Measurements from ENCODE around the gene ADGRB3. TPM values are rescaled to one million over a fixed set of nuclear protein-coding genes. Genes with fewer than 3 reads are reported as not detected.
A peak's percentile ranks its signal among the peaks of the same experiment; 100 is the strongest.

Gene ADGRB3
- total RNA-seq, 1 donor from 2014 or later = 6.7 TPM

DNA sequence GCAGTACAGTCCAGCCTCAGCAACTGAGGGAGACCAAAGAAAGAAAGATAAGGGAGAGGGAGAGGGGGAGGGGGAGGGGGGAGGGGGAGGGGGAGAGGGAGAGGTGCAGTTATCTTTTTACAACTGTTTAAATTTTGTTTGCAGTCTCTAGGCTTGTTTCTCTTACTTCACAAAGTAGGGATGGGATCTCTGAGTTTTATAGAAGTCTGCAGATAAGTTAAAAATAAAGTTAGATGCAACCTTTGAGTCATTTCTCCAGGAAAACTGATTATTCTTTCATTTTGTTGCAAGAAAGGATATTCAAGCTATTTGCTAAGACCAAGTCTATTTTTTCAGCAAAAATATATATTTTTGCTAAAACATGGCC lies 487.3 kb downstream of the ADGRB3 start:
- no peak for DNase-seq (ENCODE audit: low spot score)

DNA sequence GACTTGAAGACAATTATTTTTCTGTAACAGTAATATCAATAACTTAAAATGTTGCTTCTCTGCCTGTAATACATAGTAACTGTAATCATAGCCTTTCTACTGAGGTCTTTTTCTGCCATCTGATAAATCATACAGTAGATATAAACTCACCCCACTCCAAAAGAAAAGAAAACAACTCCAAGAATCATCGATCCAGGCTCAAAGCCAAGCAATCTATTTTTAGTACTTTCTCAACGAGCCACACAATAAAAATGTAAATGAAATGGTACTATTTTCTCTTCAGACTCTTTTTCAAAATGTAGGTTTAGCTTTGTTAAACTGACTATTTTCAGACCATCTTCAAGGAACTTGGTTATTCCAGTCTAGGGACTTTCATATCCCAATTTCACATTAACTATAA lies 493.3 kb downstream of the ADGRB3 start:
- DNase-seq (ENCODE audit: low spot score) = no peak

DNA sequence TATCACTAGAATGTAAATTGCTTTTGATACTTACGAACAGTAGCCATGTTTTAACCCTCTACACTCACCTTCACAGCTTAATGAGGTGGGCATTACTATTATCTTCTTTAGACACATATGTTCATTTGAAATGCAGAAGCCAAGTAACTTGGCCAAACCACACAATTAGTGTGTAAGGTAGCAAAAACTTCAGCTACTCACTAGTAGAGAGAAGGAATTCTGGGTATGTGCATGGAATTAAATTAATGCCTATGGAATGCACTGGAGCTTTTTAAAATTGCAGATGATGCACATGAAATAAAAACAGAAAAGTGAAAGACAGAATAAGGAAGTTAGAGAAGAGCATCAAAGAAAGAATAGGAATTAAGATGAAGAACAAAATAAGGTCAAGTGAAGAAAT lies 494.0 kb downstream of the ADGRB3 start:
- DNase-seq (ENCODE audit: low spot score) = no peak

DNA sequence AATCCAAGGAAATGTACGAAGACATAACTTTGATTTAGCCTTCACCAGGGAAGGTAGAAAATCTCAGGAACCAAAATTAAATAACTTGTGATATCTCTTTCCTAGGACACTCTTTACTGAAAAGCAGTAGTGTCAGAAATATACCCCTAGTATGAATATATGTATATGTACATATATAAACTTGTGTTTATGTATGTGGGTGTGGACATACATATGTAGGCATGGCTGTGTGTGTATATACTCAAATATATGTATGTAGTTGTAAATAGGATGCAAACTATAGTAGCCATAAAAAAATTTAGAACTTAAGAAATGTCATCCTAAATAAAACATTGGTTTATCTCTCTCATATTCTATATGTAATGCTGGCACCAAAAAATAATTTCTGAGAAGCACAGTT lies 500.8 kb downstream of the ADGRB3 start:
- no peak for DNase-seq (ENCODE audit: low spot score)

DNA sequence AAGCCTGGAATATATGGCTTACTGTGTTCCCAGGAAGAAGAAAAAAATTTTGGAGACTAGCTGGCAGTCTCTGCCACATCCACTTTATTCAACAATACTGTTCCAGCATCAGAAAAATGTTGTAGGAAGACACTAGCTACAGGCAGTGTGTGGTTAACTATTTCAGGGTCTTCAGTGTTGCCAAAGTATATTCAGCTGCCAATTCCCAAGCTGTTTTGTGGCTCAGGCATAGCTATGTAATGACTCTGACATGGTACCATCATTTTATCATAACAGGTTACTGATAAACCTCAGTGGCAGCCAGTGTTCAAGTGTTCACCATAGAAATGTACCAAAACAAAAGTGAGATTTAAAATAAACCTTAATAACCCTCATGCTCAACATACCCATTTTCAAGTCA lies 503.1 kb downstream of the ADGRB3 start:
- no peak for DNase-seq (ENCODE audit: low spot score)

DNA sequence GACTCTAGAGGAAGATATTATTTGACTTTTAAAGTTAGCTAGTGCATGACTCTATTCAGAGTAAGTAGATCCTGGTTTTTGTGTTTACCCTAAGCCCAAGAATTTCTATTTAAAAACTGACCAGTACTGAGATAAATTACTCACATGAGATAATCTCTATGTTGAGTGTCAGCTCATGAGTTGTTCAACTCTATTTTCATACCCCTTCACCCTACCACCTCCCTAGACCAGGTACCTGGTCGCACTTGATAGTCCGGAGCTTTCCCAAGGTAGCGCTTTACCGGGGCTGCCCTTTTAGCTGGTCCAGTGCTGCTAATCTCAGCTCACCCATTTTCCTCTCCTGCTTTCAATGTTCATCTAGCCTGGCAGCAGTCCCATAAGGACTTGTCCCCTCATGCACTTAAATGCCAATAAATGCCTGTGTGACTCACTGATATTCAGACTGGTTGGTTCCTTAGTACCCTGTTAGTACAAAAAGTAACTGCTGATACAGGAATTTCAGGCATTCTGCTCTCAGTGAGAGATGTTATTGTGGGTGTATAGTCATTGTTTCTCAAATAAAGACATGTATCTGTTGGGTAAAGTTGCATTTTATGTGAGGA lies 503.9 kb downstream of the ADGRB3 start:
- DNase-seq (ENCODE audit: low spot score) = no peak

DNA sequence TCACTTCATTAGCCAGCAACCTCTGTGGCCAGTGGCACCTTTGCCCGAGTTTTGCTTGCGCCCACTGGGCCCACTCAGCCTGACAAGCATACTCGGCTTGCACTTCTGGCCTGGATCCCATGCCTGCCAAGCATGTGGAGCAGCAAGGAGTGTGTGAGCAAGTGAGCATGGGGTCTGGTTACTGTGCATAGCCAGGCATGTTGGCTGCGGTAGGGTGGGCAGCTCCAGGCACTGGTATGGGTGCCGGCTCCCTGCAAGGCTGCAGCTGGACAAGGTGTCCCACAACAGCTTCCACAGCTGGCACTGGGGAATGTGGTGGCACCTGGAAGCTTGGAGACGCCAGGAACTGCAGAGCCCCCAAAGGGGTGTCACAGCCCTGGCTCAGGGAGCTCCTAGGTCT lies 510.0 kb downstream of the ADGRB3 start:
- no peak for DNase-seq (ENCODE audit: low spot score)

GRCh38 chr6:69146385-69146784 lies 511.3 kb downstream of the ADGRB3 start:
- DNase-seq (ENCODE audit: low spot score) = no peak

DNA sequence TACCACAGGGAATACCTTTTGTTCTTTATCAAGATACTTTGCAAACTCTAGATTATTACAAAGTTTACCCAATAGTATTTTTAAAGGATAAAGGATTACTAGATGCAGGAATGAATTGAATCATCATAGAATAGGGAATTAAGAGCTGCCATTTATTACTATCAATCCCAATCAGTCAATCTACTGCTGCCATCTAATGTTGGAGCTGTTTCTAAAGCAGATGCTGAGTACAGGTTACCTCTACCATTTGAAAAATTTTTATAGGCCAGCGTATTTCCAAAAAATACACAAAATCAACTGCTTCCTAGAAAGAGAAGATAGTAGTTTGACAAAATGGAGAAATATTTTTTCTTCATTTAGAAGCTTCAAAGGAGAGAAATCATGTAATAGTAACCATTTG lies 520.4 kb downstream of the ADGRB3 start:
- DNase-seq (ENCODE audit: low spot score) = no peak

- DNase-seq (ENCODE audit: low spot score) = no peak
Observed at GRCh38 chr6:69162811-69163210, 527.7 kb downstream of the ADGRB3 start.

DNA sequence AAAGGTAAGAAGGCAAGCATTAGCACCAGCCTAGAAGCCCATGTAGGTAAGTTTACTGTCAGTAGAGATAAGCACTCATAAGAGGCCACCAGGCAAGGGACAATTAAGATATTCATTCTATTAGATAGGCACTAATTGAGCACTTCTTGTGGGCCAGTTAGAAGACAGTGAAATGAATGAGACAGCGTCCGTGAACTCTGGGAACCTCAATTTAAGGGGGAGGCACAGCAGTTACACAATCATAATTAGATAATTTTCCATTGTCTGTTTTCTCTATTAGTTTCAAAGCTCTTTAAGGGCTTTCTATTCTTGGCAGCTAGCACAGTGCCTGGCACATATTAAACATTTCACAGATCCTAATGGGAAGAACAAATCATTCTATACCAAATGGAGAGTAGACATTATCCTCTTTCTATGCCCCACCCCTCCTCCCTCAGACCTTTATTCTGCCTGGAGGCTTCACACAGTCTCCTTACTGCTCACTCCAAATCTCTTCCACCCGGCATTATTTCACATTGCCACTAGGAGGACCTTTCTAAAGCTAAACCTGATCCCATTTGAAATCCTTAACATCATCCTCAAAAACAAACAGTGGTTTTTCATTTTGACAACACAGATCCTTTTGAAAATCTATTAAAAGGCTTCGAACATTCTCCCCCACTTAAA lies 529.6 kb downstream of the ADGRB3 start:
- no peak for DNase-seq (ENCODE audit: low spot score)

GRCh38 chr6:69179681-69180080 lies 544.6 kb downstream of the ADGRB3 start:
- no peak for DNase-seq (ENCODE audit: low spot score)

DNA sequence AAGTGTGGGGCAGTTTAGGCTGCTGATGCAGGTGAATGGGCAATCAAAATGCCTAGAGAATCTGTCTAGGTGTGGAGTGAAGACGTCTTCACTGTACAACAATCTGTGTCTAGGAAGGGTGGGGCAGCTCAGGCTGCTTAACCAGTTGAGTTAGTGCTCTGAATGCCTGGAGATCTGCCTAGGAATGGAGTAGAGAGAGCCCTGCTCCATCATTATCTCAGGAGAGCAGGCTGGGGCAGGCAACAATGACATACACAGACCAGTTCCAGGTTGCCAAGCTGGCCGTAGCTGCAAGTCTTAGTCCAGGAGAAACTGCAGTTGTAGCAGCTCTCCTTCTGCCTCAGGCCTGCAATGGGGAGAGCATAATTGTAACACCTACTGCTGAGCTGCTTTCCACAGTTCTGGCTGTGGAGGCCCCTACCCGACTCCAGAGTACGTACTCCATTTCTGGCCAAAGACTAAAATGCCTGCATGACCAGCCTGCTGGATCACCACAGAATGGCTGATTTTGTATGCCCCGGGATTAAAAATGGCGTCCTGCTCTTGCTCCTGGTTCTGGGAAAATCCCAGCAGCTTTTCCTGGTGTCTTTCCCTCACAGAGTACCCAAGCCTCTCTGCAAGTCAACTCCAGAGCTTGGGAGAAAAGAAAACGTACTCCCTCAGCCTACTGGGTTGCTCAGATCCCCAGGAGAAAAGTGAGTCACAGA lies 545.4 kb downstream of the ADGRB3 start:
- DNase-seq (ENCODE audit: low spot score) = no peak

GRCh38 chr6:69181964-69182363 lies 546.9 kb downstream of the ADGRB3 start:
- DNase-seq (ENCODE audit: low spot score) = no peak

- DNase-seq (ENCODE audit: low spot score) = no peak
Observed at GRCh38 chr6:69185276-69185675, 550.2 kb downstream of the ADGRB3 start.

- DNase-seq (ENCODE audit: low spot score) = no peak
Observed at GRCh38 chr6:69202768-69203167, 567.7 kb downstream of the ADGRB3 start.

GRCh38 chr6:69216127-69216526 lies 581.0 kb downstream of the ADGRB3 start:
- DNase-seq (ENCODE audit: low spot score) = no peak

DNA sequence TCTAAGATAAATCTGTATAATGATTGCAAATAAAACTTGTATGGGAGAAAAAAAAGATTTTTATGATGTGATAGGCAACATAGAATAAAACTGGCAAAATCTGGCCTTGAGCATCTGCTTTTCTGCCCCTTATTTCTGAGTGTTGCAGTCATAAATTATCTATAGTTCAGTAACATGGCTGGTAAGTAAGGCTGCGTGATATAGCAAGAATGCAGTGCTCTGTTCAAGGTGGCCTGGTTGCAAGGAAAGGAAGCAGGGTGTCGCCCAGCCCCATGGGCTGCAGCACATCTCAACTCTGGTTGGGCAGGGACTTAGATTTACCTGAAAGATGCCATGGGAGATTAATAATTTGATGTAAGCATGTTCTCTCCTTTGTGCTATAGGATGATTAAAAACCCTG lies 582.3 kb downstream of the ADGRB3 start:
- no peak for DNase-seq (ENCODE audit: low spot score)

DNA sequence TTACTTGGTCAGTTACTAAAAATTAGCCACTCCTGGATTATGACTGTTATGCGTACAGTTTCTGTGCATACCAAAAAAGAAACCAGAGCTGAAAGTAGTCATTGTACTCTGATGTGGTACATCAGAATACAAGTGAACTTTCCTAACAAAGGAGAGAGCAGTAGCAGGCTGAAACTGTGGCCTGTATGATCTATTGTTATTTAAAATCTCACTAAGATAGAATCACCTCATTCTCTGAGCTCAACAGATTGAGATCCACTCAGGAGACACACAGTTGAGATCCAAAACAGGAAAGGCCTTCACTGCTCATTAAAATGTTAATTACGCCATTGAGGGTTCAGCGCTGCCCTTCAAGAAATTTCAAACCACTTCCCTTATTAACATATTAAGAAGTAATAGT lies 585.3 kb downstream of the ADGRB3 start:
- DNase-seq (ENCODE audit: low spot score) = no peak

DNA sequence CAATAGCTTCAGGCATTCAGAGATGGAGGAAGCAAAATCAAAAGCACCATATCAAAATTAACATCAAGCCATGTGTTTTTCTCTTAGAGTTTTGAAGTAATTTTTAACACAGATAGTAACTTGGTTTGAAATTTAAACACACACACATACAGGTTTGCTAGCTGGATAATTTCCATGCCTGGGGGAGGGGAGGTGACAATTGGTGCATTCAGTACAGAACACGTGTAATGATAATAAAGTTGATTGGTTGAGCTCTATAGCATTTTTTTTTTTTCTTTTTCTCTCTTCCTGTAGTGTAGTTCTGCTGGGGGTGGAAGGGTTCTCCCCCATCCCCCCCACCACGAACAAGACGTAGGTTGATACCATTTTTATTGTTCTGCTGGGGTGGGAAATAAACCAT lies 596.9 kb downstream of the ADGRB3 start:
- no peak for DNase-seq (ENCODE audit: low spot score)

DNA sequence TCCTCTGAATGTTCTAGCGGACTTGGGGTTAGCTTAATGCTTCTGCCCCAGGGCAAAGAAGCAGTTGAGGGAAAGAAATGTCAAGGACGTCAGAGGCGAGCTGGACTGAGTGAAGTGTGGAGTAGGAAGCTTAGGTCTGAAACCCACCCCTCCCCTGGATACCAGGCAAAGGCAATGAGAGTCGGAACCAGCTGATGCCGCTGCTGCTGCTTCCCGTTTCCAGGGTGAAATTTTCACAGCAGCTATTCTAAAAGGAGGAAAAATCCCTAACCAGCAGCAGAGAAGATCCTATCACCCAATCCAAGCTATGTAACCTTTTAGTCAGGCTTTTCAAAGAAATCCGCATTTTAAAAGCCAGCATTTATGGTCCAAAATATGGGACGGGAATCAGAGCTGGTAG lies 597.4 kb downstream of the ADGRB3 start:
- no peak for DNase-seq (ENCODE audit: low spot score)

DNA sequence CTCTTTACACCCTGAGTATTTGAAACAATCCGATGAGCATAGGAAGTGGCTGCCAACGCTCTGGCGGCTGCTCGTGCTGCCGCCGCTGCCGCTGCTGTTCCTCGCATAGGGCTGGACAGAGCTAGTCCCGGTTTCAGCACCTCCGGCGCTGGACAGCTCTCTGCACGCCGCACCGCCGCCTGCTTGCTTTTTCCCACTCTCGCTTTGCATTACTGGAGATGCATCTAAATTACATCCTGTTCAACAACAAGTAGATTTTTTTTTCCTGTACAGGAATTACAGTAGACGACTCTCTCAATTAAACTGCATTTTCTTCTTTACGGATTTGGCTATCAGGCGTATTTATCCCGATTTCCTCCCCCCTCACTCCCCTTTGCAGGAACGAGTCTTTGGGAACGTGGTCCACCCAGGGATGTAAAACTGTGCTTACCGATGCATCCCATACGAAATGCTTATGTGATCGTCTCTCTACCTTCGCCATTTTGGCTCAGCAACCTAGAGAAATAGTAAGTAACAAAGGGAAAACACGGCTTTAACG lies 597.9 kb downstream of the ADGRB3 start:
- peak; percentile 85 for DNase-seq (ENCODE audit: low spot score)

DNA sequence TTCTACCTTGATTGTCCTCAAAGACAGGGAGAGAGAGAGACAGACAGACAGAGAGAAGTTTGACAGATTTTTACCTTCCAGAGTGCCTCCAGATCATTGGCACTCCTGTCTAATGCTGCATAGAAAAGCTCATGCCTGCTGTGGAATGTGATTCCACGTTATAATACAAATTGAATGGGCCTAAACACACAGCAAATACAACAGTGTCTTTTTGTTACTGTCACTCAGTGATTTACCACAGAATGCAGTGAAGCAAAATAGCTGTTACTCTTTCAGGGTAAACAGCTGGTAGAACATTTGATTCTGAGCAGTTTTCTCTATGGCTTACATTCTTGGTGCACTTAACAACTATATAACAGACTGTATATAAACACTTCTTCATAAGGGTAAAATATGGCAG lies 603.0 kb downstream of the ADGRB3 start:
- no peak for DNase-seq (ENCODE audit: low spot score)

Data from ureter (tissue), 1 donor.